ENCODE measurements around the gene CD86. TPM values are rescaled to one million over a fixed set of nuclear protein-coding genes. Genes with fewer than 3 reads are reported as not detected.

CD86 gene
- total and polyA plus RNA-seq, 7 donors: 3.0 to 18.5 (median 5.5) TPM

DNA sequence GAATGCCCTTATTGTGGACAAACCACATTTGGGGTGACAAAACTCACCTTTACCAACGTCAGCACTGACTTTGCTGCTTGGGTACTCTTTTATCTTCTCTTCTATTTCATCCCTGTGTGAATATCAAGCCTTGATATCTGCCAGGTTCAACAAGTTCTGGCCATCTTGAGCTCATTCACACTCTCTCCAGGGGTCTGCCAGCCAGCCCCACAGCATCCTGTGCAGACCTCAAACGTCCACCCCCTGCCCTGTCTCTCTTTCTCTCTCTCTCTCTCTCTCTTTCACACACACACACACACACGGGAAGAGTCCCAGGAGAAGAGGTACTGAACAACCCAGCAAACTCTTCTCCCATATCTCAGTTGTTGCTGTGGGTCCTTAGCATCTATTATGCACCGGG, 43.8 kb upstream of the CD86 start:
- no peak for DNase-seq
- no peaks in the 10 kb centered on the region for H3K27me3 ChIP-seq
- no peaks in the 10 kb centered on the region for H3K36me3 ChIP-seq
- no peaks in the 10 kb centered on the region for H3K4me1 ChIP-seq
- H3K9me3 ChIP-seq: no peaks in the 10 kb centered on the region
- H3K4me3 ChIP-seq: no peak overlapping the region
- TF ChIP-seq, protein P1, sequence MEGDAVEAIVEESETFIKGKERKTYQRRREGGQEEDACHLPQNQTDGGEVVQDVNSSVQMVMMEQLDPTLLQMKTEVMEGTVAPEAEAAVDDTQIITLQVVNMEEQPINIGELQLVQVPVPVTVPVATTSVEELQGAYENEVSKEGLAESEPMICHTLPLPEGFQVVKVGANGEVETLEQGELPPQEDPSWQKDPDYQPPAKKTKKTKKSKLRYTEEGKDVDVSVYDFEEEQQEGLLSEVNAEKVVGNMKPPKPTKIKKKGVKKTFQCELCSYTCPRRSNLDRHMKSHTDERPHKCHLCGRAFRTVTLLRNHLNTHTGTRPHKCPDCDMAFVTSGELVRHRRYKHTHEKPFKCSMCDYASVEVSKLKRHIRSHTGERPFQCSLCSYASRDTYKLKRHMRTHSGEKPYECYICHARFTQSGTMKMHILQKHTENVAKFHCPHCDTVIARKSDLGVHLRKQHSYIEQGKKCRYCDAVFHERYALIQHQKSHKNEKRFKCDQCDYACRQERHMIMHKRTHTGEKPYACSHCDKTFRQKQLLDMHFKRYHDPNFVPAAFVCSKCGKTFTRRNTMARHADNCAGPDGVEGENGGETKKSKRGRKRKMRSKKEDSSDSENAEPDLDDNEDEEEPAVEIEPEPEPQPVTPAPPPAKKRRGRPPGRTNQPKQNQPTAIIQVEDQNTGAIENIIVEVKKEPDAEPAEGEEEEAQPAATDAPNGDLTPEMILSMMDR (IDR thresholded peaks at IDR 0.05): no peak
- TF ChIP-seq POLR2A (IDR thresholded peaks at IDR 0.05) (no peak), EP300 (IDR thresholded peaks at IDR 0.05) (no peak), POLR2AphosphoS5 (IDR thresholded peaks at IDR 0.05) (no peak)
- intact Hi-C loops (cut with DNase I): no loop called here
- 65 to 79% methylated on average over 4 of the region's 4 CpGs for WGBS, 2 donors
- no peak overlapping the region for H3K27ac ChIP-seq

DNA sequence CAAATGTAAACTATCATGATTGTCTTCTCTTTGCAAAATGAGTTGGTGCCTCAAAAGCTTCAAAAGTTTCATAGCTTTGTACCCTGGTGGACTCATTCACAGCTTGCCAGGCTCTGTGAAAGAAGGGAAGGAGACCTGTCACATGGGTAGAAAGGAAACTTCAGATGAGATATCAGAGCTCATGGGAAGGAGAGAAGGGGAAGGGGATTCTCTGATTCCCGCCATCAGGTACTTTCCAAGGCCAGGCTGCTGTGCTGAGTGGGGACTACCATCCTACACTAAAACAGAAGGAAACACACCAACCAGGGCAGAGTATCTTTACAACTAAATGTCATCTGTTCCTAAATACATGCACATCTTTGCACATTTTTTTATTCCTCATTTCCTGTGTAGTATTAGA, 42.3 kb upstream of the CD86 start:
- DNase-seq: no peak
- Histone ChIP-seq H3K27me3 (no peaks in the 10 kb centered on the region), H3K36me3 (no peaks in the 10 kb centered on the region), H3K4me3 (no peak overlapping the region), H3K4me1 (no peaks in the 10 kb centered on the region), H3K9me3 (no peaks in the 10 kb centered on the region), H3K27ac (no peak overlapping the region)
- 76 to 81% methylated on average over 1 of the region's 1 CpG for WGBS, 2 donors
- no peak for TF ChIP-seq EP300 (IDR thresholded peaks at IDR 0.05)
- no peak for TF ChIP-seq POLR2A (IDR thresholded peaks at IDR 0.05)
- TF ChIP-seq, protein P1 (IDR thresholded peaks at IDR 0.05): no peak
- TF ChIP-seq POLR2AphosphoS5 (IDR thresholded peaks at IDR 0.05): no peak
- intact Hi-C loops (cut with DNase I): no loop called here

DNA sequence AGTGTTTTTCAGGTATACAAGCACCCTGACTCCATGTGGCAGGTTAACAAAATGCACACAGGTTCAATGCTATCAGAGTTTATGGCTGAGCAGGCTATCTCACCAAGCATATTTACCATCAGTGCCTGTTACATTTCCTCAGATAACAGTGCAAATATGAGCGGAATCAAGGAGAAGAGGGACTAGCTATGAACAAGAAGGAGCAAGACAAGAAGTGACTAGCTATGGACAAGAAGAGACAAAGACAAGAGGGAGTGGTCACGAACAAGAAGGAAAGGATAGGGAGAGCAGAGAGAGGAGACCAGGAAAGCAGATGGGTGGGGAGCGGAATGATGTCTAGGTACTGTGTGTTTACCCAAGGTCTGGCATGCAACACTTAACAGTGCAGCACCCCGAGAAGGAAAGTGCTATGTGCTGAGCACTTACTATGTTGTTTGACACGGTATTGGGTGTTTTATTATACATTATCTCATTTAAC, 41.7 kb upstream of the CD86 start:
- no peaks in the 10 kb centered on the region for H3K27me3 ChIP-seq
- no peak overlapping the region for H3K4me3 ChIP-seq
- TF ChIP-seq, protein P1 (IDR thresholded peaks at IDR 0.05): no peak
- no peak for TF ChIP-seq POLR2A (IDR thresholded peaks at IDR 0.05)
- TF ChIP-seq POLR2AphosphoS5 (IDR thresholded peaks at IDR 0.05): no peak
- TF ChIP-seq EP300 (IDR thresholded peaks at IDR 0.05): no peak
- H3K4me1 ChIP-seq: no peaks in the 10 kb centered on the region
- no peaks in the 10 kb centered on the region for H3K36me3 ChIP-seq
- no peaks in the 10 kb centered on the region for H3K9me3 ChIP-seq
- intact Hi-C loops (cut with DNase I): no loop called here
- H3K27ac ChIP-seq: no peak overlapping the region
- DNase-seq: no peak
- 15 to 65% methylated on average over 5 of the region's 5 CpGs for WGBS, 2 donors

DNA sequence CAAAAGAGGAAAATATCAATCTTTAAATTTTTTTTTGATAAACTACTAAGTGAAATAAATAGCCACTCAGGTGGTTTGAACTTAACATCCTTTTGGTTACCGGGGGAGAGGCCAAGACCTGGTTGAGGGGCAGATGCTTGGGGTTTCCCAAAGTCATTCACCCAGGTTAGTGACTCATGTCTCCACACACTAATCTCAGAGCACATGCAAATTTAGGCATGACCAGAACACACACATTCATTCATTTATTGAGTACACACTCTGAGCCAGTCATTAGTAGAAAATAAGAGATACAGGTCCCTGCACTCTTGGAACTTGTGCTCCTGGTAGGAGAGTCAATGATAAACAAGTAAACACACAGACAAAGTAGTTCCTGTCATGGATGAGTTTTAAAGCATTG, 40.4 kb upstream of the CD86 start:
- Histone ChIP-seq H3K27ac (no peak overlapping the region), H3K4me1 (no peaks in the 10 kb centered on the region), H3K9me3 (no peaks in the 10 kb centered on the region), H3K4me3 (no peak overlapping the region), H3K36me3 (no peaks in the 10 kb centered on the region), H3K27me3 (no peaks in the 10 kb centered on the region)
- TF ChIP-seq EP300 (IDR thresholded peaks at IDR 0.05) (no peak), POLR2AphosphoS5 (IDR thresholded peaks at IDR 0.05) (no peak)
- DNase-seq: no peak
- intact Hi-C loops (cut with DNase I): no loop called here
- 64 to 77% methylated on average over 1 of the region's 1 CpG for WGBS, 2 donors

DNA sequence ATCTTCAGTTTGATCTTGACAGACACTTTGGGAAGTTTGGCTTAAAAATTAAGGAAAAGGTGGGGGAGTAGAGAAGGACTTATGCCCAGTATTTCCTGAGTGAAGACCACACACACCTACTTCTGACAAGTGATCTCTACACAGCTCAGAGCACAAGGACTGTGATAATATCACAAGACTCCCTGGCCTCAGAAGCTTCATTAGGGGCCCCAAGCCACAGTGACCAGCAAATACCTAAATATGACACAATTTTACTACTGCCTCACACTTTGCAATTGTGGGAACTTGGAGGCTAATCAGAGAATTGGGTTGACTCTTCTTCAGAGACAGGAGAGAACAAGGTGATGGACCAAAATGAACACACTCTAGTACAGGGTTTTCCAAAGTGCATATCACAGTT, 35.7 kb upstream of the CD86 start:
- Histone ChIP-seq H3K27ac (no peak overlapping the region), H3K9me3 (no peaks in the 10 kb centered on the region), H3K4me3 (no peak overlapping the region), H3K27me3 (peaks cover 0 to 24% (median 13%) of the 10 kb centered on the region in 3 donors), H3K4me1 (no peaks in the 10 kb centered on the region), H3K36me3 (no peaks in the 10 kb centered on the region)
- intact Hi-C loops (cut with DNase I): no loop called here
- no peak for TF ChIP-seq EP300 (IDR thresholded peaks at IDR 0.05)
- TF ChIP-seq POLR2AphosphoS5 (IDR thresholded peaks at IDR 0.05): no peak
- TF ChIP-seq, protein P1 (IDR thresholded peaks at IDR 0.05): no peak
- no peak for TF ChIP-seq POLR2A (IDR thresholded peaks at IDR 0.05)
- DNase-seq: no peak

Measured in sigmoid colon (tissue), 7 donors.